GM13977 (cell line): Measurements from ENCODE around the gene LDAF1.

Source experiments
- DNase-seq: peaks from one replicate; pipeline ENCODE4 v3.0.0; 2012; ENCODE audit warnings: low spot score
- CTCF ChIP-seq: IDR thresholded peaks from 2 replicates; pipeline ENCODE4 v1.5.1; 2012; ENCODE audit warnings: mild to moderate bottlenecking, control low read depth; ENCODE audit not compliant: insufficient read depth; ENCODE audit errors: extremely low read depth, missing control alignments
- in situ Hi-C: fragments of 300-500 bp; cut with MboI; formaldehyde crosslinking; loops from one replicate; pipeline ENCODE4 v1.12.0; 2022; ENCODE audit warnings: low sequenced_read_pairs, low pct_unique_long_range_greater_than_20kb, mixed read lengths, inconsistent platforms; ENCODE audit not compliant: unreplicated experiment

LDAF1 gene

GRCh38 chr16:21172650-21173049 lies 14.2 kb downstream of the LDAF1 start:
- in situ Hi-C loops, result no loop called here
- no peak for DNase-seq
- no peak for TF ChIP-seq CTCF

- TF ChIP-seq CTCF, result no peak
- in situ Hi-C loops, result no loop called here
- DNase-seq, result no peak
Measured at GRCh38 chr16:21175397-21175796, 16.9 kb downstream of the LDAF1 start.

- no peak for TF ChIP-seq CTCF
- DNase-seq, result no peak
- in situ Hi-C loops, result no loop called here
Measured at GRCh38 chr16:21179126-21179982, 20.9 kb downstream of the LDAF1 start.

- TF ChIP-seq CTCF, result no peak
- in situ Hi-C loops, result loop anchor here (10.0 kb wide), 2 partner anchors 95 to 1145 kb away; partner anchors contain the start of gene CRYM
- no peak for DNase-seq
Measured at GRCh38 chr16:21179983-21180365, 21.5 kb downstream of the LDAF1 start.

GRCh38 chr16:21183995-21184394 lies 25.5 kb downstream of the LDAF1 start:
- no peak for DNase-seq
- in situ Hi-C loops, result loop anchor here (10.0 kb wide), 2 partner anchors 91 to 1141 kb away; partner anchors contain the start of gene CRYM
- TF ChIP-seq CTCF, result no peak

- TF ChIP-seq CTCF, result no peak
- in situ Hi-C loops, result loop anchor here (10.0 kb wide), 2 partner anchors 90 to 1140 kb away; partner anchors contain the start of gene CRYM
- DNase-seq, result no peak
Measured at GRCh38 chr16:21184834-21185233, 26.4 kb downstream of the LDAF1 start.
